ENCODE results near the gene FEM1B.

Gene FEM1B

DNA sequence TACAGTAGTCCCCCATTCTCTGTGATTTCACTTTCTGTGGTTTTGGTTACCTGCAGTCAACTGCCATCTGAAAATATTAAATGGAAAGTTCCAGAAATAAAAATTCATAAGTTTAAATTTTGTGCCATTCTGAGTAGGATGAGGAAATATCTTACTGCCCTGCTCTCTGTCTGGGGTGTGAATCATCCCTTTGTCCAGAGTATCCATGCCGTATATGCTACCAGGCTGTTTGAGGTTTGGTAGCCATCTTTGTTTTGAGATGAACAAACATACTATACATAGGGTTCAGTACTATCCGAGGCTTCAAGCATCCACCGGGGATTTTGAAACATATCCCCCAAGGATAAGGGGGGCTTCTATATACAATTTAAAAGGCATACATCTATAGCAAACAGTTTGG lies 16.3 kb upstream of the FEM1B start:
- DNase-seq, result no peak

DNA sequence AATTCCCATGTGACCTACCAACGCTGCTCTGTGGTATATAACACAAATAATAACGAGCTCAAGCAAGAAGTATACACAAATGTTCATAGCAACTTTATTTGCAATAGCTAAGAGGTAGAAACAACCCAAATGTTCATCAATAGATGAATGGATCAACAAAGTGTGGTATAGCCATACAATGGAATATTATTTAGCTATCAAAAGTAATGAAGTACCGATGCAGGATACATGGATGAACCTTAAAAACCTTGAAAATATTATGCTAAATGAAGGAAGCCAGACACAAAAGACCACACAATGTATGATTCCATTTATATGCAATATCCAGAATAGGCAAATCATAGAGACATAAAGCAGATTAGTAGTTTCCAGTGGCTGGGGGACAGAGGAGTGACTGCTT lies 15.6 kb upstream of the FEM1B start:
- no peak for DNase-seq

DNA sequence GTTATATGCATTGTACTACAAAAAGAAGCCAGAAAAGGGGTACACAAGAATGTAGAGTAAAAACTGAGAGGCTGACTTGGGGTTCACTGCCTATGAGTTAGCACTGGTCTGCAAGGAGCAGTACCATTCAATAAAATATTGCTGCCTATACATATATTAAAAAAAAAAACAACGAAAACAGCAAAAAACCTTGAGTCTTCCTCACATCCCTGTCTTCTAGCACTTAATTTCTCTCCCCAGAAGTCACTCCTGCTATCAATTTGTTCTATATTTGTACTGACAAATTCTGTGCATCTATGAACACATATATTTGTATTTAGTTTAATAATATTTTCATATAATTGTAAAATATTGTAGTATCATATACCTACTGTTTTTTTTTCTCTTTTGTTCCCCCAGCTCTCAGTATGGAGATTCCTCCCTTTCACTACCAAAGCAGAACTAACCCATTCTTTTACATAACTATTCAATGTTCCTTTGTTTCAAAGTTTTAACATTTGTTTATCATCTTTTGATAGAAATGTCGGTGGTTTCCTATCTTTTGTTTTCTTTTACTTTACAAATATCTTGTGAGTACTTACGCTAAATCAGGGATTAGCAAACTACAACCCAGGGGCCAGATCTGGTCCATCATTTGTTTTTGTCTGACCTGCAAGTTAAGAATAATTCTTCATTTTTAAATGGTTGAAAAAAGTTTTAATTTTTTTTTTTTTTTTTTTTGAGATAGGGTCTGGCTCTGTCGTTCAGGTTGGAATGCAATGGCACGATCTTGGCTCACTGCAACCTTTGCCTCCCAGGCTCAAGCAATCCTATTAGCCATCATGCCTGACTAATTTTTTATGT lies 14.8 kb upstream of the FEM1B start:
- no peak for DNase-seq

DNA sequence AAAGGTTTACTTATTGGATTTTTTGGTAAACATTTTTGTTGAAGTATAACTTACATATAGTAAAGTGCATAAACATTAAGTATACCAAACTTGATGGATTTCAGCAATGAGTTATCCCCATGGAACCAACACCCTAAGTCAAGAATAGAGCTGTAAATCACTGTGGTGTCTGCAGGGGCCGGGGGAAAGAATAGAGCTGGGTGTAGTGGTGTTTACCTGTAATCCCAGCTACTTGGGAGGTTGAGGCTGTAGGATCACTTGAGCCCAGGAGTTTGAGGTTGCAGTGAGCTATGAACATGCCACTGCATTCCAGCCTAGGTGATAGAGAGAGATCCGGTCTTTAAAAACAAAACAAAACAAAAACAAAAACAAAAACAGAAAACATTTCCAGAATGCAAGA lies 13.3 kb upstream of the FEM1B start:
- no peak for DNase-seq

DNA sequence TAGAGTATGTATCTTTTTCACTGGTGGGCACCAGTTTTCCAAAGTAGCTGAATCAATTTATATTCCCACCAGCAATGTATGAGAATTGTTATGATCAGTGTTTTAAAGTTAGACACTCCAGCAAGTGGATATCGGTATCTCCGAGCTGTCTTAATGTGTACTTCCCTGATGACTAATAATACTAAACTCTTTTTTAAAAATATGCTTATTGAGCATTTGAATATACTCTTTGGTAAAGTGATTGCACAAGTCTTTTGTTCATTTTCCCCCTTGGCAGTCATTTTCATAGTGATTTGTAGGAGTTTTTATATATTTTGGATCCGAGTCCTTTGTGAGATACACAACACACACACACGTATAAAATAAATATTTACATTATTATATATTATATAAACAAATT lies 12.5 kb upstream of the FEM1B start:
- DNase-seq, result no peak

DNA sequence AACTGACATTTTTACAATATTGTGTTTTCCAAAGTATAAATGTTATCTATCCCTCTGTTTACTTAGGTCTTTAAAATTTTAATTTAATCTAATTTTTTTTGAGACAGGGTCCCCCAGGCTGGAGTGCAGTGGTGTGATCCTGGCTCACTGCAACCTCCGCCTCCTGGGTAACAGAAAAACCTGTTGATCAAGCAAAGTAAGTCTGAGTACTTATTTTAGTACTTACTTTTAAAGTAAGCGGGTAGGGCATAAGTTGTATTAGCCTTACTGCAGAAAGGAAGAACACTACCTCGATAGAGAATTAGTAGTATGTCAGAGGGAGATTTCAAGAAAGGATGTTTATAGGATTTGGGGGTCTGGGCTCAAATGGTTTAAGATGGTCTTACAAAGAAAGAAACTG lies 11.9 kb upstream of the FEM1B start:
- DNase-seq, result no peak

DNA sequence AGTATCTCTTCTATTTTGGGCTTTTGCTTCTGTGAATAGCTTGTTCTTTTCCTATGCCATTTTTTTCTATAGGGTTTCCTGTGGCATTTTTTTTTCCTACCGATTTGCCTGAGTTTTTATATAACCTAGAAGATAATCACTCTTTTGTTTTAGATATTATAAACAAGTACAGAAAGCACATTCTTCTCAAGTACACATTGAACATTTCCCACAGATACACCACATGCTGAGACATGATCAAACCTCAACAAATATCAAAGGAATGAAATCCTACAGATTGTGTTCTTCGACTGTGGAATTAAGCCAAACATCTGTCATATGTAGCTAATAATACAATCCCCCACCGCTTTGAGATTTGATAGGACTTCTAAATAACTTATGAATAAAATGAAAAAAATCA lies 9.1 kb upstream of the FEM1B start:
- no peak for DNase-seq

DNA sequence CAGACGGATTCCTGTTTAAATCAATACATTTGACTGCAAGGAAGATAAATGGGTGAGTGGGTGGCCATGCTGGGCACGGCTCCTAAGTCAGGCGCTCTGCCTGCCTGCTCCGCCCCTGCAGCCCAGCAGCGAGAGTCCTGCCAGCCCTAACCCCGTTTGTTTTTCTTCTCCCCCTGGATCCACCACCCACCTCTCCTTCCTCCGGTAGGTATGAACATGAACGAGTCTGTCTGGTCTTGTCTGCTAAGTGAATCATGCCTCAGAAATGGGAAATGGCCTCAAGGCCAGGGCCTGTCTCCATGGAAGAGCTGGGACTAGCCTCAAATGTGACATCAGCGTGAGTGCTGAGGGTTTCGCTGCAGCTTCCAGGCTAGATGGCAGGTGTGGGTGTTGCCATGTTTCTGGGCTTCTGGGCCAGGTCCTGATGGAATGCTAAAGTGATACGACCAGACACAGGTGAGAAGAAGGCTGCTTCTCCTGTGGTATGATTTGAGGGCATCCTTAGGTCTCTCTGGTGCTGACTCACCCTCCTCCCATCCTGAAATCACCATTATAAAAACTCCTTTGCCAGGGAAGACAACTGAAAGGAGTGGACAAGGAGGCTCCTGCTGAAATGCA lies 5.6 kb upstream of the FEM1B start:
- peak; percentile 13 to 55 for DNase-seq

DNA sequence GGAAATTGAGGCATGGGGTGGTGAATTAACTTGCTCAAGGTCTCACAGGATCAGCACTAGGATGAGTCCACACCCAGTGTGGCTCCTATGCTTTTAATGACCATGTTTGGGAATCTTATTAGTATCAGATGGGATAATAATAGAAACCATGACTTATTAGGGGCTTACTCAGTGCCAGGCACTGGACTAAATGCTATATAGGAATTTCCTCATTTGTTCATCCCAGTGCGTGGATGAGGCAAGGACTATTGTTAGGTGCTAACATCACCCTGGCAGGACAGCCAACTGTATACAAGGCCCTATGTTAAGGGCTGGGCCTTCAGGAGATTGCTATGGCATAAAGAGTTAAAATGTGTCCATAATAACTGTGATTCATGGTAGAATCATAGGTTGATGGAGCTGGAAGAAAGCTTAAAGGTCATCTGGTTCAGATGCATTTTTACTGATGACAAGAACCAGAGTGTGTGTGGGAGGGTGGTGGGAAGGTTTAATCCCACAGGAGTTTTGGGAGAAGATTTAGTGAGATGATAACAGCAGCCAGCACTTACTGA lies 4.7 kb upstream of the FEM1B start:
- DNase-seq, result no peak

DNA sequence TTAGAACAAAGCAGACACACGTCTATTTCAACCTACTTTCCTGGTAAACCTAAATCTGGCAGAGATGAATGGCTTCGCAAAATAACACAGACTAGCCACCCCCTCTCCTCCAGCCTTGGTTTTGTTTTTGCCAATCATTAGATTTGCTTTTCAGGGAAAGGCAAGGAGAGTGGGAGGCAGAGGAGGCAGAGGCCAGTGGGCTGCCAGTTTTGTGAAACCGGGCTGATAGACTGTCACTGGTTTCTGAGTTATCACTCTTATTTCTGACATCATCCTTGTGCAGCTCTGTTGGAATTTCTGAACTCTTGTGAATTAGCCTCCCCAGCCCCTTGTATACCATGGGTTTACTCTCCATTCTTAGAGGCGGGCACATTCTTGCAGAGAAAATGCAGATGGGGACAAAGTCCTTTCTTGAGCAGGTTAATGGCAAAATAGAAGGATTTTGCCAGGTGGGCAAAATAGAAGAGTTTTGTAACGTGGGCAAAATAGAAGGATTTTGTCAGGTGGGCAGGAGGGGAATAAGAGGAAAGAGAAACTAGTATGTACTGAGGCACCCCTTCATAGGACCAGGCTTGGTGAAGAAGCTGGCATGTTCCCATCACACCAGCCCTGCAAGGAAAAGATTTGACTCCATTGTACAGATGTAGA lies 3.2 kb upstream of the FEM1B start:
- DNase-seq, result no peak

DNA sequence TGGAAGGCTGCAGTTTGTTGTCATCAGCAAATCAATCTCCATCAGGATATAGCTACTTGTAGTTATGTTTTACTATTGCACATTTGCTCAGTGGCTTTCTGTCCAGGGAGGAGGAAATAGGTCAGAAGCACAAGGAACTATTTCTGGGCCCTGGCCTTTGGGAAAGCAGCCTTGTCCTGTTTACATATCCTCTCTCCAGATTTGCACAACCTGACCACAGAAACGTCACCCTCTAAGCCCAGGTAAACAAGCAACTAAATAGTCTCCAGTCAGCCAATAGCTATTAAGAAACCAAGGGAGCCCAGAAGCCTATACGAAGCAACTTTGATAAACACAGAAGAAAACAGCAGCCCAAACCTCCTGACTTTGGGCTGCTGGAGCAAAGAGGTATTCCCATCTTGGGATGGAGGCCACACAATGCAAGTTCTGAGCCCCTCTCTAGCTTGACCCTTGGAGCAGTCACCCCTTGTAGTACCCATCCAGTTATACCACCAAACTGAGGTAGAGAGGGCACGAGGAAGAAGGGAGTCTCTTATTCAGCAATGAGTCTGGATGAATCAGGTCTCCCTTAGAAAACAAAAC lies 2.3 kb upstream of the FEM1B start:
- DNase-seq, result no peak

DNA sequence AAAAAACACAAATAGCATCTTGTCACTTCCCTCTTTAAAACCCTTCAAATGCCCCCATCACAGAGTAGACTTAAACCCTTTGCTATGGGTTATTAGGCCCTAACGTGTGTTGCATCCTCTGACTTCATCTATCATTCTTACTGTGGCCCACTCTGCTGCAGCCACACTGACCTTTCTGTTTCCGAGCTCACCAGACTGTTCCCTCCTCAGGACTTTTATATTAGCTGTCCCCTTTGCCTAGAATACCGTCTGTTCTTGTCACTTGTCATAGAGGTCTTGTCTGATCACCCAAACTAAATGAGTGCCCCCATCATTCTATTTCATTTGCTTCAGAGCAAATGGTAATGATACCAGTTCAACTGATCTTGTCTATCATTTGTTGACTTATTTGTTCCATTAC lies 877 bp upstream of the FEM1B start:
- DNase-seq, result no peak

DNA sequence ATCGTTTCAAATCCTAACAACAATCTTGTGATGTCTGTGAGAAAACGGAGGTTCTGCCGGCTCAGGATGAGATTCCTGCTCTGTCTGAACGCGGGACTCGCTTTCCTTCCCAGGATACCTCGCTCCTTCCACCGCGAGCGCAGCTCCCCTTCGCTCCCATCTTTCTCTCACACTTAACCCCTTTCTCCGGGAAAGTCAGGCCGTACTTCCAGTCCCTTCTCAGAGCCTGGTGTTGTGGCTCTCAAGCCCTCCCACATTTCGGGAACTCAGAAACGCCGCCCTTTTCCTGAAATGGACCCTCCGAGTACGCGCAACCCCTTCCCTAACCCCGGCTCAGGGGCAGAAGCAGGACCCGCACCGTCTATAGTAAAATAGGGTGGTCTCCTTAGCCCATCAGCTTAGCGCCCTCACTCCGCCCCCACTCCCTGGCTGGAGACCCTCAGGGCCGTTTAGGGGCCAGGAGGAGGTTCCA lies 378 bp upstream of the FEM1B start:
- DNase-seq, result peak in 1 of 2 donors; percentile 67

DNA sequence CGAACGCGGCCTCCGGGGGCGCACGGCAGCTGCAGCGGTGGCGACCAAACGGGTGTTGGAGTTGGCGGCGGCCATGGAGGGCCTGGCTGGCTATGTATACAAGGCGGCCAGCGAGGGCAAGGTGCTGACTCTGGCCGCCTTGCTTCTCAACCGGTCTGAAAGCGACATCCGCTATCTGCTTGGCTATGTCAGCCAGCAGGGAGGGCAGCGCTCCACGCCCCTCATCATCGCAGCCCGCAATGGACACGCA lies 725 bp downstream of the FEM1B start:
- no peak for DNase-seq

DNA sequence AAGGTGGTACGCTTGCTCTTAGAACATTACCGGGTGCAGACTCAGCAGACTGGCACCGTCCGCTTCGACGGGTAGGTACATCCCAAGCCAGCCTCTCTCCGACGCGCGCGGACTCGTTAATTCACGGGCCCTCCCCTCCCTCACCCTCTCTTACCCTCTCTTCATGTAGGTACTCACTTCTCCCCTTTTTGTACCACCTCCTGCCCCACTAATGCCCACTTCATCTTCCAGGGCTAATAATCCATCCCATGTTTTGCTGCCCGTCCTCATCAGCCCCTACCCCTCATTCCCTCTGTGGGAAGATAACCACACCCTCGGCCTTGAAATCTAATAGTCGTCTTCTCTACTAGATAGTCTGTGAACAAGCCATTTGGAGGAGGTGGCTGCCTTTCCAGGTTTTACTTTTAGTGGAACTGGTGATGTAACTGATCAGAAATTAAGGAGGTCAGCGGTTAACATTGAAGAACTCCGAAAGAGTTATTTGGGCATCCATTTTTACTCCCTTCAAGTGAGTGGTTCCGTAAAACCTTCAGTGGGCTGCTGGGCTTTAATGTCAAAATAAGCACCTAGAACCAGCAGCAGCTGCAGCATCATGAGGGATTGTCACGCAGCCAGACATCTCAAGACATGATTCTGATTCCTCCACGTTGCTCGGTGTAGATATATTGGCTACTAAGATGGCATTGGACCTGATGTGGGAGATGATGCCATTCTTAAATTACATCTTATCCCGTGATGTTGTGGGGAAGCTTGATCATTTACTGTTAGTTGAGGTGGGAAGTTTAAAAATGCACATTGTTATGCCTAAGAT lies 1.3 kb downstream of the FEM1B start:
- no peak for DNase-seq

DNA sequence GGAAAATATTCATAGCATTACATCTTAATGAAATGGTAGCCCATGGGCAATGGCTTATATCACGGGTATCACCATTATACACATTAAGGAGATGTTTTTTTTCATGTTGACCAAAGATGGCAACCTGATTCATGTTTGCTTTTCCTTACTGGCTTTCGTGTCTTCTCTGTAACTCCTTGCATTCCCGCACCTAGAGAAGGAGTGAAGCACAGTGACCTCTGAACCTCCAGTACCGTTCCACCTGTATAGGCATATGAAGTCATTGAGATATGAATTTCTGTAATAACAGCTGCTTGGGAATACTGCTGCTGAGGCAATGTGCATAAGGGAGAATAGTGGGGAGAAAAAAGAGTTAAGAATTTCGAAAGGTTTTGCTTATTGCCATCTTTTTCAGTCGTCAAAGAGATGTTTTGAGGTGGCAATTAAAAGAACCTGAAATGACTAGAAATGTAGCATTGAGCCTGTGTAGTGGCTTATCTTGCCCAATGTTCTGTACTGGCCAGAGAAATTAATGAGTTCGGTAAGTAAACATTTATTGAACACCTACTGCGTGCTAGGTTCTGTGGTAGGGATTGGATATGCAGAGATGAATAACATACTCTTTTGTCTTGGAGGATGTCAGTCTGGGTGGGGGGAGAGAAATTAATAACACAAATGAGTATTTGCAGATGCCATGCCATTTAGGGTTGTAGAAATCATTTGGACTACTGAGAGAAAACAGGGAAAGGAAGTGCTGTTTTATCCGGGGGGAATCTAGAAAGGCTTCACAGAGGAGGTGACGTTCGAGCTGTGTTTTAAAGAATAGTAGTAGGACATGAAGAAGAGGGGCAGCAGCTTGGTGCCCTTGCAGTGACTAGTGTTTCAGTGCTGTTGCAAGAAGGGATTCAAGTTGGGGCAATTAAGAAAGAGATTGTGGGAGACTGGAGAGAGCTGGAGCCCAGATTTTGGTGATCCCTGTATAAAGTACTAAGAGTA lies 2.5 kb downstream of the FEM1B start:
- no peak for DNase-seq

DNA sequence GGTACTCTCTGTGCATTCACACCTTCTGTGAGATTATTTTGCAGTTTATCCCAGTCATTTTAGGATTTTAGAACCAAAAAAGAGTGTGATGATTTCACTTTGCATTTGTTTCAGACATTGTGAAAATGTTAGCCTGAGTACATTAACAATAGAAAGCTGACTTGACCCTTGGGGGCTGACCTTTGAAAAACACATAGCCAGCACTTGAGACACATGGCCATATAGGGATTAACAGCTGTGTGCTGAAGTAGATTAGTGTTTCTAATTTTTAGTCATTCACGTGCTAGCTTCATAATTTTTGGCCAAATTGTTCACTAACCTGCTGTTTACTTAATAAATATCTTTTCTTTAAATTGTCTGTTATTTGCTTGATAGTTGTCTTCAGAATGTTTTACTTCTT lies 3.5 kb downstream of the FEM1B start:
- no peak for DNase-seq

DNA sequence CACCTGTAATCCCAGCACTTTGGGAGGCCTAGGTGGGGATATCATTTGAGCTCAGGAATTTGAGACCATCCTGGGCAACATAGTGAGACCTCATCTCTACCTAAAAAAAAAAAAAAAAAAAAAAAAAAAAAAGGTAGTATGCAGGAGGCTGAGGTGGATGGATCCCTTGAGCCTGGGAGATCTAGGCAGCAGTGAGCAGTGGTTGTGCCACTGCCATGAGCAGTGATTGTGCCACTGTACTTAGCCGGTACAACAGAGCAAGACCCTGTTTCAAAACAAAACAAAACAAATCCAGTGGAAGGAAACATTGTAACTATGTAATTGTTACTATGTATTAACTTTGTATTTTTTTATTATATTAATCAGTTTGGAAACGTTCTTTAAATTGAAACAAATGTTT lies 5.9 kb downstream of the FEM1B start:
- DNase-seq, result no peak

DNA sequence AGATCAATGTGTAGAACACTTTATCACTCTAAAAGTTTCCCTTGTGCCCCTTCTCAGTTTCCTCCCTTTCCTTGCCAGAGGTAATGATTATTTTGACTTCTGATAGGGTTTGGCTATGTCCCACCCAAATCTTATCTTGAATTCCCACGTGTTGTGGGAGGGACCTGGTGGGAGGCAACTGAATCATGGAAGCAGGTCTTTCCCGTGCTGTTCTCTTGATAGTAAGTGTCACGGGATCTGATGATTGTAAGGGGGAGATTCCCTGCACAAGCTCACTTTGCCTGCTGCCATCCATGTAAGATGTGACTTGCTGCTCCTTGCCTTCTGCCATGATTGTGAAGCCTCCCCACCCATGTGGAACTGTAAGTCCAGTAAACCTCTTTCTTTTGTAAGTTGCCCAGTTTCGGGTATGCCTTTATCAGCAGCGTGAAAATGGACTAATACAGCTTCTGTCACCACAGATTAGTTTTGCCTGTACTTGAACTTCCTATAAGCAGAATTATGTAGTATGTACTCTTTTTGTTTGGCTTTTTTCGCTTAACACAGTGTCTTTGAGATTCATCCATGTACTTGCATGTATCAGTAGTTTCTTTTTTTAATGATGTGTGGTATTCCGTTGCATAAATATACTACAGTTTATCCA lies 7.2 kb downstream of the FEM1B start:
- DNase-seq, result no peak

DNA sequence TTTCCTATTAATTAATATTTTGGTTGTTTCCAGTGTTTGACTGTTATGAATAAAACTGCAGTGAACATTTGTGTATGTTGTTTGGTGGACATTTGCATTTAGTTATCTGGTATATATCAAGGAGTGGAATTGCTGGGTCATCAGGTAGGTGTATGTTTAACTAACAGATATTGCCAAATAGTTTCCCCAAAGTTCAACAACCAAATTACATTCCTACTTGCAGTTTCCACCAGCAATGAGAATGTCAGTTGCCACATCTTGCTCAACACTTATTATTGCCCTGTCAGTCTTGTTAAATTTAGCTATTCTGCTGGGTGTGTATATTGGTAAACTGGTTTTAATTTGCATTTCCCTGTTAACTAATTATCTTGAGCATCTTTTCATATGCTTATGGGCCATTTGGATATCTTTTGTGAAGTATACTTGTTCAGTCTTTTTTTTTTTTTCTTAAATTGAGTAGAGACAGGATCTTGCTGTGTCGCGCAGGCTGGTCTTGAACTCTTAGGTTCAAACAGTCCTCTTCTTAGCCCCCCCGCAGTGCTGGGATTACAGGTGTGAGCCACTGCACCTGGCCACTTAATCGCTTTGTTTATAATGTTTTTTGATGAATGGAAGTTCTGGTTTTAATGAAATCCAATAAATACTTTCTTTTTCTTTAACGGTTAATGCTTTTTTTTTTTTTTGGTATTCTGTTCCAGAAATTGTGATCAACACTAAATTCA lies 7.9 kb downstream of the FEM1B start:
- no peak for DNase-seq
